DOHH2 (cell line): ENCODE results near the gene GOLGA8R.
"Not testable (repeated sequence)": the region's sequence is repeated elsewhere in the genome, so short reads cannot be mapped to it uniquely, and the experiment has no call there.

Experiments
- H3F3A ChIP-seq: fragments of 200-600 bp; sonication (generic), shearing (Covaris generic); 2 replicates; pipeline ENCODE4 v1.6.0; 2016; ENCODE audit warnings: antibody characterized with exemption, mild to moderate bottlenecking; ENCODE audit not compliant: control insufficient read depth, insufficient read depth
- H3K27ac ChIP-seq: fragments of 200-600 bp; sonication (generic); 2 replicates; pipeline ENCODE4 v1.5.1; 2014; ENCODE audit warnings: low read depth, mild to moderate bottlenecking, low read length, moderate library complexity
- H3K27me3 ChIP-seq: fragments of 200-600 bp; sonication (generic); 2 replicates; pipeline ENCODE4 v1.6.1; 2014; ENCODE audit warnings: mild to moderate bottlenecking, low read length, mixed read lengths; ENCODE audit not compliant: control insufficient read depth
- H3K36me3 ChIP-seq: fragments of 200-600 bp; sonication (generic); 2 replicates; pipeline ENCODE4 v1.6.1; 2014; ENCODE audit warnings: mild to moderate bottlenecking, low read length, moderate library complexity, mixed read lengths; ENCODE audit not compliant: control insufficient read depth
- H3K4me1 ChIP-seq: fragments of 200-600 bp; sonication (generic); 2 replicates; pipeline ENCODE4 v1.6.1; 2014; ENCODE audit warnings: mild to moderate bottlenecking, low read length, mixed read lengths; ENCODE audit not compliant: control insufficient read depth
- H3K4me2 ChIP-seq: fragments of 200-600 bp; sonication (generic); 2 replicates; pipeline ENCODE4 v1.6.0; 2014; ENCODE audit warnings: mild to moderate bottlenecking, low read length, moderate library complexity
- H3K4me3 ChIP-seq: fragments of 200-600 bp; sonication (generic); 2 replicates; pipeline ENCODE4 v1.5.1; 2014; ENCODE audit warnings: mild to moderate bottlenecking, low read length, mixed read lengths
- H3K79me2 ChIP-seq: fragments of 200-600 bp; sonication (generic); 2 replicates; pipeline ENCODE4 v1.6.1; 2014; ENCODE audit warnings: mild to moderate bottlenecking, low read length, mixed read lengths; ENCODE audit not compliant: control insufficient read depth
- H3K9me2 ChIP-seq: fragments of 200-600 bp; sonication (generic); replicated peaks from 2 replicates; pipeline ENCODE4 v1.6.1; 2014; ENCODE audit warnings: mild to moderate bottlenecking, low read length, mixed read lengths; ENCODE audit not compliant: control insufficient read depth
- H3K9me3 ChIP-seq: fragments of 200-600 bp; sonication (generic); 2 replicates; pipeline ENCODE4 v1.6.1; 2014; ENCODE audit warnings: antibody characterized with exemption, low read length, mixed read lengths; ENCODE audit not compliant: control insufficient read depth, insufficient read depth
- H4K20me1 ChIP-seq: fragments of 200-600 bp; sonication (generic); 2 replicates; pipeline ENCODE4 v1.6.0; 2014; ENCODE audit warnings: low read depth, mild to moderate bottlenecking, antibody characterized with exemption, low read length, moderate library complexity; ENCODE audit not compliant: control insufficient read depth, insufficient read depth

The GOLGA8R gene, protein sequence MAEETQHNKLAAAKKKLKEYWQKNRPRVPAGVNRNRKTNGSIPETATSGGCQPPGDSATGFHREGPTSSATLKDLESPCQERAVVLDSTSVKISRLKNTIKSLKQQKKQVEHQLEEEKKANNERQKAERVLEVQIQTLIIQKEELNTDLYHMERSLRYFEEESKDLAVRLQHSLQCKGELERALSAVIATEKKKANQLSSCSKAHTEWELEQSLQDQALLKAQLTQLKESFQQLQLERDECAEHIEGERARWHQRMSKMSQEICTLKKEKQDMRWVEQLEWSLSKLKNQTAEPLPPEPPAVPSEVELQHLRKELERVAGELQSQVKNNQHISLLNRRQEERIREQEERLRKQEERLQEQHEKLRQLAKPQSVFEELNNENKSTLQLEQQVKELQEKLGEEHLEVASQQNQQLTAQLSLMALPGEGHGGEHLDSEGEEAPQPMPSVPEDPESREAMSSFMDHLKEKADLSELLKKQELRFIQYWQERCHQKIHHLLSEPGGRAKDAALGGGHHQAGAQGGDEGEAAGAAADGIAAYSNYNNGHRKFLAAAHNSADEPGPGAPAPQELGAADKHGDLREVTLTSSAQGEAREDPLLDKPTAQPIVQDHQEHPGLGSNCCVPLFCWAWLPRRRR

GRCh38 chr15:30414160-30414559, at the start of gene GOLGA8R:
Gene GOLGA8R (minus strand): TSS chr15:30414260. CDS start chr15:30414162, 98 bp downstream.
- H3K36me3 ChIP-seq, H3K9me3 ChIP-seq, H3K79me2 ChIP-seq, H3F3A ChIP-seq, H3K27me3 ChIP-seq, H3K9me2 ChIP-seq, H3K4me2 ChIP-seq, H4K20me1 ChIP-seq, H3K4me3 ChIP-seq, H3K27ac ChIP-seq, H3K4me1 ChIP-seq: not testable (repeated sequence)

- H3K79me2 ChIP-seq, H3K4me3 ChIP-seq, H3K9me3 ChIP-seq, H4K20me1 ChIP-seq, H3K27ac ChIP-seq, H3K9me2 ChIP-seq, H3K27me3 ChIP-seq, H3K4me1 ChIP-seq, H3F3A ChIP-seq, H3K4me2 ChIP-seq, H3K36me3 ChIP-seq: not testable (repeated sequence)
These were observed 49.8 kb upstream of the GOLGA8R start for GRCh38 chr15:30463849-30464248.

GRCh38 chr15:30462176-30462575, 48.1 kb upstream of the GOLGA8R start:
- H3K36me3 ChIP-seq = not testable (repeated sequence)

GRCh38 chr15:30452702-30453101, 38.6 kb upstream of the GOLGA8R start:
- H3K27me3 ChIP-seq, H3K9me3 ChIP-seq, H3K4me3 ChIP-seq, H3K4me1 ChIP-seq, H4K20me1 ChIP-seq, H3K79me2 ChIP-seq, H3K9me2 ChIP-seq, H3F3A ChIP-seq, H3K27ac ChIP-seq, H3K36me3 ChIP-seq, H3K4me2 ChIP-seq: not testable (repeated sequence)

More at GRCh38 chr15:30462176-30462575, 48.1 kb upstream of the GOLGA8R start:
- H3K4me2 ChIP-seq, H3K27ac ChIP-seq, H3K4me1 ChIP-seq, H3K27me3 ChIP-seq, H3K9me2 ChIP-seq, H3K79me2 ChIP-seq, H3K4me3 ChIP-seq, H4K20me1 ChIP-seq, H3K9me3 ChIP-seq, H3F3A ChIP-seq: not testable (repeated sequence)

DNA sequence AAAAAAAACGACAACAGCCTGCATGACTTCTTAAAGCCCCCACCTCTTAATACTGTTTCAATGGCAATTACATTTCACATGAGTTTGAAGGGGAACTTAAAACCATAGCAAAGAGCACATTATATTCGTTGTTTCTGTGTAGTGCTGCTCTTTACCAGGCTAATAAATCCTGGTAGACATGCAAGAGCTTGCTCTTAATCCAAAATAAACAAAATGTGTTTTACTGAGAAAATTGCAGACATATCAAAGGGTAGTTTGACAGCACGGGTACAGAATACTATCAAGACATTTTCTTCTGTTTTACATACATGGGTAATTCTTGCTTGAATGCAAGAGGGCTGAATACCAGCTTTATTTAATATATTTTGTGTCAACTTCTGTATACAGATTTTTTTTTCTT, 24.3 kb upstream of the GOLGA8R start:
- H3K79me2 ChIP-seq, H3K4me1 ChIP-seq, H3K27me3 ChIP-seq, H3K36me3 ChIP-seq, H3K27ac ChIP-seq, H4K20me1 ChIP-seq, H3F3A ChIP-seq, H3K4me3 ChIP-seq, H3K9me2 ChIP-seq, H3K4me2 ChIP-seq, H3K9me3 ChIP-seq: not testable (repeated sequence)

DNA sequence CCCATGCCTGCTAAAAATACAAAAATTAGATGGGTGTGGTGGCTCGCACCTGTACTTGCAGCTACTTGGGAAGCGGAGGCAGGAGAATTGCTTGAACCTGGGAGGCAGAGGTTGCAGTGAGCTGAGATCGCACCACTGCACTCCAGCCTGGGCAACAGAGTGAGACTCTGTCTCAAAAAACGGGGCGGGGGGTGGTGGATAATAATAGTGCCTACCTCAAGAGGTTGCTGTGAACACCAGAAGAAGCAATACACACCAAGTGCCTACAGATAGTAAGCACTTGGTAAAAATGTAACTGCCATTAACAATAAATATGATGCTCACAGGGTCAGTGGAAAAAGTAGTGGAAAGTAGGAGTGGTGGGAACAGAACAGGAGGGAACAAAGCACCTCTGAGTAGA, 21.8 kb upstream of the GOLGA8R start:
- not testable (repeated sequence) for H3K79me2 ChIP-seq, H3K4me3 ChIP-seq, H4K20me1 ChIP-seq, H3F3A ChIP-seq, H3K4me1 ChIP-seq, H3K9me2 ChIP-seq, H3K36me3 ChIP-seq, H3K27ac ChIP-seq, H3K4me2 ChIP-seq, H3K27me3 ChIP-seq, H3K9me3 ChIP-seq

DNA sequence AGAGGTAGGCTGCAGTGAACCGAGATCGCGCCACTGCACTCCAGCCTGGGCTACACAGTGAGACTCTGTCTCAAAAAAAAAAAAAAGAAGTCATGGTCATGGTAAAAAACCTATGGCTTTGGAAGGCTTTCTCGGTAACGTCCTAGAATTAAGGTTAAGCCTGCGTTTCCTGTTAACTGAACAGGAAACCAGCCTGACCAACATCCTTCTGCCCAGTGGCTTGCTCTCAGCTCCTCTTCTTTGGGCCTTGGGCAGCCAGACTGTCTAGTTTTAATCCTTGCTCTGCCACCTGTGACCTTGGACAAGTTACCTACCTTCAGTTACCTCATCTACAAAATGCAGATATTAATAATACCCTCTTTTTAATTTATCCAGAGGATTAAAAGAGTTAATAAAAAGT, 6.7 kb upstream of the GOLGA8R start:
- H3K4me2 ChIP-seq, H3K4me1 ChIP-seq, H3F3A ChIP-seq, H3K36me3 ChIP-seq, H4K20me1 ChIP-seq, H3K27me3 ChIP-seq, H3K79me2 ChIP-seq, H3K9me3 ChIP-seq, H3K27ac ChIP-seq, H3K4me3 ChIP-seq, H3K9me2 ChIP-seq: not testable (repeated sequence)

DNA sequence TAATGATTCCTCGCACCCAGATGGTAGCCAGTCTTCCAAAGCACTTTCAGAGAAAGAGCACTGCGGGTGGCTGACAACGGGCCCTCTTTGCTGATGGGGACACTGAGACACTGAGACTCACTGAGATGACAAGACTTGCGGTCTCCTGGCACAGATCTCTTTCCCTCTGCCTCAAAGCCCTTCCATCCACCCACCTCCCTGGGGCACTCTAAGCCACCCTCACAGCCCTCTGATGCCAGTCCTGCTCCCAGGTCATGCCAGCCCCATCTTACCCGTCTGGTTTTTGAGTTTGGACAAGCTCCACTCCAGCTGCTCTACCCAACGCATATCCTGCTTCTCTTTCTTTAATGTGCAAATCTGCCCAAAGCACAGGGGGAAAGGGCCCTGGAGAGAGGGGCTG, 6.4 kb downstream of the GOLGA8R start:
- not testable (repeated sequence) for H3K27me3 ChIP-seq, H3K9me3 ChIP-seq, H3K36me3 ChIP-seq, H3K9me2 ChIP-seq, H3K4me2 ChIP-seq, H3F3A ChIP-seq, H3K4me1 ChIP-seq, H3K4me3 ChIP-seq, H4K20me1 ChIP-seq, H3K27ac ChIP-seq, H3K79me2 ChIP-seq
